A673 (cell line): ENCODE data around the gene AIM2.

Experiments used
- EZH2 ChIP-seq: fragments of 200-600 bp; sonication (generic); IDR thresholded peaks from 2 replicates; pipeline ENCODE4 v1.6.1; 2017; ENCODE audit warnings: borderline replicate concordance, low read depth, mild to moderate bottlenecking, mixed read lengths, antibody characterized with exemption, low read length; ENCODE audit not compliant: poor library complexity, severe bottlenecking
- TF ChIP-seq, protein P1 (sequence below): fragments of 300-800, 200-600 bp; sonication (generic); conservative IDR thresholded peaks from 2 replicates; pipeline ENCODE4 v1.5.1; 2017; ENCODE audit warnings: low read depth, mild to moderate bottlenecking, antibody characterized with exemption, low read length, moderate library complexity, mixed read lengths

GRCh38 chr1:159081626-159082025, 5.1 kb upstream of the AIM2 start:
- TF ChIP-seq, protein P1, sequence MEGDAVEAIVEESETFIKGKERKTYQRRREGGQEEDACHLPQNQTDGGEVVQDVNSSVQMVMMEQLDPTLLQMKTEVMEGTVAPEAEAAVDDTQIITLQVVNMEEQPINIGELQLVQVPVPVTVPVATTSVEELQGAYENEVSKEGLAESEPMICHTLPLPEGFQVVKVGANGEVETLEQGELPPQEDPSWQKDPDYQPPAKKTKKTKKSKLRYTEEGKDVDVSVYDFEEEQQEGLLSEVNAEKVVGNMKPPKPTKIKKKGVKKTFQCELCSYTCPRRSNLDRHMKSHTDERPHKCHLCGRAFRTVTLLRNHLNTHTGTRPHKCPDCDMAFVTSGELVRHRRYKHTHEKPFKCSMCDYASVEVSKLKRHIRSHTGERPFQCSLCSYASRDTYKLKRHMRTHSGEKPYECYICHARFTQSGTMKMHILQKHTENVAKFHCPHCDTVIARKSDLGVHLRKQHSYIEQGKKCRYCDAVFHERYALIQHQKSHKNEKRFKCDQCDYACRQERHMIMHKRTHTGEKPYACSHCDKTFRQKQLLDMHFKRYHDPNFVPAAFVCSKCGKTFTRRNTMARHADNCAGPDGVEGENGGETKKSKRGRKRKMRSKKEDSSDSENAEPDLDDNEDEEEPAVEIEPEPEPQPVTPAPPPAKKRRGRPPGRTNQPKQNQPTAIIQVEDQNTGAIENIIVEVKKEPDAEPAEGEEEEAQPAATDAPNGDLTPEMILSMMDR, result no peak
- TF ChIP-seq EZH2, result no peak
